Bronchial smooth muscle cell (primary cell): ENCODE results near the gene EIF4A3. TPM values are rescaled to one million over a fixed set of nuclear protein-coding genes. Genes with fewer than 3 reads are reported as not detected.

Experiments
- total RNA-seq: library from RNA; depleted of rRNA; stranded (reverse); fragments of >200 nt; gene quantifications from 2 replicates; pipeline ENCODE4 v1.2.1, GENCODE V29; 2014

EIF4A3 gene
- total RNA-seq = 86.5 and 161 TPM in 2 replicates

GRCh38 chr17:80147035-80147822 is at the start of gene EIF4A3:
TSS of gene EIF4A3 (minus strand) at chr17:80147128. CDS start at chr17:80146961, 167 bp downstream.

GRCh38 chr17:80169784-80170500 is 23.0 kb upstream of the EIF4A3 start, which contains the start of gene CARD14:
TSS of gene CARD14 (plus strand) at chr17:80170030. CDS start at chr17:80181439, 11,409 bp downstream.

GRCh38 chr17:80101011-80101945 is 45.6 kb downstream of the EIF4A3 start, which contains the start of gene GAA:
TSS of gene GAA (plus strand) at chr17:80101581. CDS start at chr17:80104587, 3,006 bp downstream.

Other genes starting within 250 kb of the EIF4A3 start
- gene TBC1D16, start 111.3 kb downstream of the EIF4A3 start, total RNA-seq = 41.0 and 51.4 TPM in 2 replicates
- 3.5 TPM in 2 replicates for gene CCDC40, start 110.5 kb downstream of the EIF4A3 start, total RNA-seq
- gene GAA, start 45.5 kb downstream of the EIF4A3 start, total RNA-seq = 18.6 and 37.5 TPM in 2 replicates
- gene CARD14, start 22.9 kb upstream of the EIF4A3 start, total RNA-seq = 0.26 and 0.47 TPM in 2 replicates
- gene SGSH, start 73.2 kb upstream of the EIF4A3 start, total RNA-seq = 18.0 and 19.7 TPM in 2 replicates
- gene SLC26A11, start 73.3 kb upstream of the EIF4A3 start, total RNA-seq = 9.9 and 10.3 TPM in 2 replicates
- 111 and 153 TPM in 2 replicates for gene RNF213, start 113.7 kb upstream of the EIF4A3 start, total RNA-seq